Neutrophil (primary cell): ENCODE measurements around the gene ALDH2.
"Not testable (repeated sequence)": the region's sequence is repeated elsewhere in the genome, so short reads cannot be mapped to it uniquely, and the experiment has no call there.

ENCODE experiments used
- H3K27ac ChIP-seq: fragments of 200-600 bp; sonication (generic); 2 replicates; pipeline ENCODE4 v1.5.1; 2016; ENCODE audit warnings: mild to moderate bottlenecking, moderate library complexity
- H3K27me3 ChIP-seq: fragments of 200-600 bp; sonication (generic); 2 replicates; pipeline ENCODE4 v1.6.0; 2016; ENCODE audit warnings: mild to moderate bottlenecking
- H3K36me3 ChIP-seq: fragments of 200-600 bp; sonication (generic); 2 replicates; pipeline ENCODE4 v1.5.1; 2017
- H3K4me1 ChIP-seq, 2 experiments: fragments of 200-600 bp in 1 of 2; sonication (generic) in 1 of 2; 1 replicate in 1 of 2; 2 replicates in 1 of 2; pipeline versions ENCODE4 v1.5.1 to v1.6.1; 2013 to 2016; ENCODE audit warnings: low read depth in 1 of 2, low read length in 1 of 2, mild to moderate bottlenecking in 1 of 2, moderate library complexity in 1 of 2; ENCODE audit not compliant: control insufficient read depth in 1 of 2, insufficient read depth in 1 of 2
- H3K4me3 ChIP-seq, 2 experiments: fragments of 200-600 bp in 1 of 2; sonication (generic) in 1 of 2; 1 replicate in 1 of 2; 2 replicates in 1 of 2; pipeline ENCODE4 v1.5.1; 2013 to 2016; ENCODE audit warnings: low read depth in 1 of 2, low read length in 1 of 2, mild to moderate bottlenecking in 1 of 2, moderate library complexity in 1 of 2
- H3K9me3 ChIP-seq: fragments of 200-600 bp; sonication (generic); 2 replicates; pipeline ENCODE4 v1.5.1; 2016
- TF ChIP-seq, protein P1 (sequence below): fragments of 200-600 bp; sonication (generic); IDR thresholded peaks from 2 replicates; pipeline ENCODE4 v1.5.1; 2016; ENCODE audit warnings: antibody characterized with exemption

Gene ALDH2

DNA sequence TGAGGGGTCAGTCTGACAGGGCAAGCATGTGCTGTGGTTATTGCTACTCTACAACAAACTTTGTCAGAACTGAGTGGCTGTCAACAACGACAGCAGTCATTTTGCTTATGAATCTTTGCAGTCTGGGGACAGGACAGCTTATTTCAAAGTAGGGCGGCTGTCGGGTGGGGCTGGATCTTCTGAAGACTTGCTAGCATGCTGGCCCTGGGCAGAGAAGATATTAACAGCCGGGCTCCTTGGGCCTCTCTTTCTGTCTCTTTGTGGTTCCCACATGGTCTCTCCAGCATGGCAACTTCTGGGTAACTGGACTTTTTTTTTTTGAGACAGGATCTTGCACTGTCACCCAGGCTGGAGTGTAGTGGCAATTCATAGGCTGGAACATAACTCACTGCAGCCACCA, 33.9 kb upstream of the ALDH2 start:
- Histone ChIP-seq H3K36me3 (peaks cover 78% of the 10 kb centered on the region), H3K4me3 (no peak overlapping the region), H3K4me1 (peaks cover 0 to 4% of the 10 kb centered on the region in 2 experiments), H3K27me3 (no peaks in the 10 kb centered on the region), H3K9me3 (no peaks in the 10 kb centered on the region), H3K27ac (no peak overlapping the region)
- TF ChIP-seq, protein P1, sequence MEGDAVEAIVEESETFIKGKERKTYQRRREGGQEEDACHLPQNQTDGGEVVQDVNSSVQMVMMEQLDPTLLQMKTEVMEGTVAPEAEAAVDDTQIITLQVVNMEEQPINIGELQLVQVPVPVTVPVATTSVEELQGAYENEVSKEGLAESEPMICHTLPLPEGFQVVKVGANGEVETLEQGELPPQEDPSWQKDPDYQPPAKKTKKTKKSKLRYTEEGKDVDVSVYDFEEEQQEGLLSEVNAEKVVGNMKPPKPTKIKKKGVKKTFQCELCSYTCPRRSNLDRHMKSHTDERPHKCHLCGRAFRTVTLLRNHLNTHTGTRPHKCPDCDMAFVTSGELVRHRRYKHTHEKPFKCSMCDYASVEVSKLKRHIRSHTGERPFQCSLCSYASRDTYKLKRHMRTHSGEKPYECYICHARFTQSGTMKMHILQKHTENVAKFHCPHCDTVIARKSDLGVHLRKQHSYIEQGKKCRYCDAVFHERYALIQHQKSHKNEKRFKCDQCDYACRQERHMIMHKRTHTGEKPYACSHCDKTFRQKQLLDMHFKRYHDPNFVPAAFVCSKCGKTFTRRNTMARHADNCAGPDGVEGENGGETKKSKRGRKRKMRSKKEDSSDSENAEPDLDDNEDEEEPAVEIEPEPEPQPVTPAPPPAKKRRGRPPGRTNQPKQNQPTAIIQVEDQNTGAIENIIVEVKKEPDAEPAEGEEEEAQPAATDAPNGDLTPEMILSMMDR, result no peak

DNA sequence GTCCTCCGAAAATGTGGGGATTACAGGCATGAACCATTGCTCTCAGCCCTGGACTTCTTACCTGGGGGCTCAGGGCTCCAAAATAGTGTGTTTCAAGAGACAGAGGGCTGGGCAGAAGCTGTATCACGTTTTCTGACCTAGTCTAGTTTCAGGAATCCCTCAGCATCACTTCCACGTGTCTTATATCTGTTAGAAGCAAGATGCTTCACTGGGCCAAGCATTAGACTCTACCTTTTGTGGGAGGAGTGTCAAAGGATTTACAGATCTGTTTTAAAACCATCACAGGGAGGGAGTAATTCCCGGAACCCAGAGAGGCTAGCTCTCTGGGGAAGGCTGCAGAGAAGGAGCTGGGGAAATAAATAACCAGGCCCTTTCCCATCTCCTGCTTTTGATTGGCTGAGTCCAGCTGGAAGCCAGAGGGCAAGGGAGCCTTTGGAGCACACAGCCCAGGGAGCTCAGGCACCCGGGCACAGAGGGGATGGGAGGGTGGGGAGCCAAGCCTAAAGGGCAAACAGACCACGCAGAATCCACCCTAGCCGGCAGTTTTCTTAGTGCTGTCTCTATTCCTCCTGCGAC, 33.3 kb upstream of the ALDH2 start:
- Histone ChIP-seq H3K27ac (no peak overlapping the region), H3K9me3 (no peaks in the 10 kb centered on the region), H3K4me1 (no peaks in the 10 kb centered on the region), H3K27me3 (no peaks in the 10 kb centered on the region), H3K36me3 (peaks cover 84% of the 10 kb centered on the region), H3K4me3 (no peak overlapping the region)
- TF ChIP-seq, protein P1, result no peak

DNA sequence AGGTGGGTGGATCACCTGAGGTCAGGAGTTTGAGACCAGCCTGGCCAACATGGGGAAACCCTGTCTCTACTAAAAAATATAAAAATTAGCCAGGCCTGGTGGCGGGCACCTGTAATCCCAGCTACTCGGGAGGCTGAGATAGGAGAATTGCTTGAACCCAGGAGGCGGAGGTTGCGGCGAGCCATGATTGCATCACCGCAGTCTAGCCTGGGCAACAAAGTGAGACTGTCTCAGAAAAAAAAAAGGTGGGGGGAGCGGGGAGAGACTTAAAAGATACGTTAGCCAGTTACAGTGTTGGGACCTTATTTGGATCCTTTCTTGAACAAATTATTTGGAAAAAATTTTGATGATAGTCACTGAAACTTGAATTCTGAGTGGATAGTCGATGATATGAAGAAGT, 27.2 kb upstream of the ALDH2 start:
- not testable (repeated sequence) for H3K9me3 ChIP-seq

DNA sequence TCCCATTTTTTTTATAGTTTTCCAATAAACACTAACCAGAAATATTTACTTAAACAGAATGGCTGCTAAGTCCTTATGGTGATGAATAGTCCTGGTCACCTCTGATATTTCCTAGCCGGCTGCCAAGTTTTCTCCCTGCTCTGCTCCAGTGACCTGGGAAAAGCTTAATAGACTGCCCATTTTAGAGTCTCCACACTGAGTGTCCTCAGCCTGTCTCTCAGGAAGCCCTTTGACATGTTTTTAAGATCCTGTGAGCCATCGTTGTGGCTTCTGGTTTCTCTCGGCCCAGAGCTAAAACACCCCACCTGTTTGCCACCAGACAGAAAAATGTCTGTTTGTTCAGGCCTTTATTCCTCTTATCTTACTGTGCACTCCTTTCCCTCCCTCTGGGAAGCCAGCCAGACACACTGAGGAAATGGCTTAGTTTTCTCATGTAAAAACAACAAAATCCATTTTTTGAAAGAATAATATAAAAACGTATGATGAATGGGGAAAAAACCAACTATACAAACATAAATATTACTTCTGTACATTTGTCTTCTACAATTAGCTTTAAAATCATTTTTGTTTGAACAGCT, 25.4 kb upstream of the ALDH2 start:
- Histone ChIP-seq H3K27me3 (no peaks in the 10 kb centered on the region), H3K27ac (no peak overlapping the region), H3K36me3 (peaks cover 49% of the 10 kb centered on the region), H3K9me3 (no peaks in the 10 kb centered on the region), H3K4me3 (no peak overlapping the region), H3K4me1 (no peaks in the 10 kb centered on the region)
- TF ChIP-seq, protein P1, result no peak

More for the DNA sequence above, 27.2 kb upstream of the ALDH2 start:
- not testable (repeated sequence) for H3K27me3 ChIP-seq, H3K4me3 ChIP-seq, H3K27ac ChIP-seq, H3K4me1 ChIP-seq
- peaks cover 49% of the 10 kb centered on the region for H3K36me3 ChIP-seq

DNA sequence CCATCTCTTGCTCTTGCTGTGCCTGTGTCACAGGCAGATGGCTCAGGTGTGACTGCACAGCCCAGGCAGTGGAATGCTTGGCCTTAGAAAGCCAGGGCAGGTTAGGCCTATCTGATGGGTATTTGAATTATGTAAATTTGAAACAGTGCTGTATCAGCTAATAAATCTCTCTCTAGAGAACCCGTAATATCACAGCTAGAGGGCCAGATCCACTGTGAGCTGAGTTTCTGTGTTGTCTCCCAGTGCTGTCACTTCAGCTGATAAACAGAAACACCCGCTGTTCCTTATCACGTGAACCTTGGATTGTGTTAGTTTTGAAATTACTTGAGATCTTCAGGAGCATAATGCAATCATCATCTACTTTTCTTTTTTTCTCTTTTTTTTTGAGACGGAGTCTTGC, 21.5 kb upstream of the ALDH2 start:
- TF ChIP-seq, protein P1, result no peak
- no peak overlapping the region for H3K4me3 ChIP-seq
- no peak overlapping the region for H3K27ac ChIP-seq
- no peaks in the 10 kb centered on the region for H3K27me3 ChIP-seq
- H3K4me1 ChIP-seq, result no peaks in the 10 kb centered on the region
- H3K36me3 ChIP-seq, result peaks cover 59% of the 10 kb centered on the region
- H3K9me3 ChIP-seq, result no peaks in the 10 kb centered on the region

DNA sequence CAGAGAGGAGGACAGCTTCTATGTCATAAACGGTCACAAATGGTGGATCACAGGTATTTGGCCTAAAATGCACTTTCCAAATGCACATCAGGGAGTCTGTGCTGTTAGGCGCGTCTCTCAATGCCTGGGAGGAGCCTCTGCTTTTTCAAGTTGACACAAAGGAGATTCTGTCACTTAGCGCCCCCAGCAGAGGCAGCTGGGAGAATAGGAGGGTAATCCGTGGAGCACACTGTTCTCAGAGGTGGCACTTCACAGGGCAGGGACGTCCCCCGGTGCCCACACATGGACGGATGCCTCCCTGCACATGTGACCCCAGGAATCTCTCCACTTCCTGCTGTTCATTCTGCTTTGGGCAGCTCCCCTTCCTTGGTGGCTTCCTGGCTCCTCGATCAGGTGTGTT, 19.4 kb upstream of the ALDH2 start:
- no peaks in the 10 kb centered on the region for H3K27me3 ChIP-seq
- no peaks in the 10 kb centered on the region for H3K9me3 ChIP-seq
- no peak overlapping the region for H3K27ac ChIP-seq
- H3K36me3 ChIP-seq, result peaks cover 72% of the 10 kb centered on the region
- no peak overlapping the region for H3K4me3 ChIP-seq
- no peaks in the 10 kb centered on the region for H3K4me1 ChIP-seq
- TF ChIP-seq, protein P1, result no peak
